T47D (cell line): ENCODE results near the gene OTOP3.
A peak's percentile ranks its signal among the peaks of the same experiment; 100 is the strongest.
"Not testable (repeated sequence)": the region's sequence is repeated elsewhere in the genome, so short reads cannot be mapped to it uniquely, and the experiment has no call there.

Experiments
- DNase-seq, 2 experiments: peaks; one replicate each; pipeline versions ENCODE4 v3.0.0 to v3.0.0-alpha.2; 2011 to 2012; ENCODE audit warnings: low read depth in 1 of 2, low spot score in 1 of 2
- JUND ChIP-seq: IDR thresholded peaks from 2 replicates; pipeline ENCODE4 v1.6.1; 2012; ENCODE audit warnings: low read depth
- in situ Hi-C: cut with HindIII; loops from 2 replicates; pipeline ENCODE4 v1.10.0; 2016; ENCODE audit warnings: low sequenced_read_pairs, low pct_unique_long_range_greater_than_20kb

OTOP3 gene

GRCh38 chr17:74977802-74978201 is 42.1 kb downstream of the OTOP3 start:
- no peak for DNase-seq
- TF ChIP-seq JUND: no peak
- in situ Hi-C loops: no loop called here

DNA sequence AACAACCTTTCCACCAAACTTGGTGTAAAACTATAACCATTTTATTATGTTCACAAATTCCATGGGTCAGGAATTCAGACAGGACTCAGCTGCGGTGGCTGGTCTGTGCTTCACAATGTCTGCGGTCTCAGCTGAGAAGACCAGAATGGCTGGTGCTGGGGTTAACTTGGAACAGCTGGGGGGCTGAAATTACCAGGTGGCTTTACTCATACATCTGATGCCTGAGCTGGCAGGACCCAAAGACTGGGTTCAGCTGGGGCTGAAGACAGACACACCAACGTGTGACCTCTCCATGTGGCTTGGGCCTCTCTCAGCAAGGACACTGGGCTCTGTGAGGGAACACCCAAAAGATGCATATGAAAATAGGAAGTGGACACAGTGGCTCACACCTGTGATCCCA is 42.5 kb downstream of the OTOP3 start:
- TF ChIP-seq JUND: no peak
- no peak for DNase-seq
- in situ Hi-C loops: no loop called here

- no peak for TF ChIP-seq JUND
- in situ Hi-C loops: no loop called here
- no peak for DNase-seq
Measured at GRCh38 chr17:74979408-74980146, 43.9 kb downstream of the OTOP3 start.

DNA sequence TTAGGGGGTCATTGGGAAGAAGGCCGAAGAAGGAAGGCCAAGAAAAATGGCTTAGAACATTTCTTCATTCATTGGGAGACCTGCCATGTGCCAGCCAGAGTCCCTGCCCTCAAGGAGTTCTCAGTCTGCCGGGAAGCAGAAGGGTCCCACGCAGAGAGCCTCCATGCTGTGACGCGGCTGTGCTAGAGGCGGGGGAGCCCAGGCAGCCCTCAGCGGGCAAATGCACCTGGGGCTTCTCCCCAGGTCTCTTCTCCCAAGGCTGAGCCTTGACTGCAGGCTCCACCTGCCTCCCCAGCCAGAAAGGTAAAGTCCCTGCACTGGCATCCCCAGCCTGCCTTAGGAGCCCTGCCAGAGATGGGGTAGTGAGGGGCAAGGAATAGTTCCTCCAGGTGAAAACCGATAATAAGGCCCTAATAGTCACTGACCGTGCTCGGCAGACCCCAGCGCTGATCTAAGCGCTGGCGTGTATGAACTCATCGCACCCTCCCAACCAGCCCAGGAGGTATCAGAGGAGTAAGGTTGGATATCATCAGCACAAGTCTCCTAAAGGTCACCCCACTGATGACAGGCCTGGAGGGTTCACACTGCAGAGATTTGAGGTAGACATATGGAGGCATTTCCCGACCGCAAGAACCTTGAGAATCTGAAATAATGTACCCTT is 45.8 kb downstream of the OTOP3 start:
- no peak for TF ChIP-seq JUND
- in situ Hi-C loops: no loop called here
- no peak for DNase-seq

DNA sequence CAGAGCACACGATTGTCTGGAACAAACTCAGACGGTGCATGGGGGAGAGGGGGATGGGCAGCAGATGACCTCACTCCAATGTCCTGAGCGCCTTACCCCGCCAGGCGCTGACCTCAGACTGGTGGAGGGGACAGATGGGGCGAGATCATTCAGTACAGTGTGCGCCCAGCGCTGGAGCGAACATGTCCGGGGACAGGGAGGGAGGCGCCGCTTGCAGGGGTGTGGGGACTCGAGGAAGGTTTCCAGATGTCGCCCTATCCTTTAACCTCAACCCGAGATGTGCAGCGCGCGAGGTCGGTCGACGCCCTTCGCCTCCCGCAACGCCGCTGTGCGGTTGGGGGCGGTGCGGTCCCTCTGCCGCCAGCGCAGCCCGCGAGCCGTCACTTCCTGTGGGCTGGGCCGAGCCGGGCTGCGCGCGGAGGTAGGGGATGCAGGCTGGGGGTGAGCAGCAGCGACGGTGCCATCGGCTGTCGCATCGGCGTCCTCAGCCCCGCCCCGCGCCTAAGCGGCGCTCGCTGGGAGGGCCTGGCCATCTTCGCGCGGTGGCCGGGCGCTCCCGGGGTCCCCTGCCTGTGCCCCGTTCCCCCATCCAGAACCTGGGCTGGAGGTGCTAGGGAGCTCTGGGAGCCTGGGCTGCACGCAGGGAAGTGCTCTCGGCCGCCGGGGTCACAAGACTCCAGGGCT is 46.4 kb downstream of the OTOP3 start:
- TF ChIP-seq JUND: no peak
- in situ Hi-C loops: no loop called here
- DNase-seq: peak; percentile 87 to 89

DNA sequence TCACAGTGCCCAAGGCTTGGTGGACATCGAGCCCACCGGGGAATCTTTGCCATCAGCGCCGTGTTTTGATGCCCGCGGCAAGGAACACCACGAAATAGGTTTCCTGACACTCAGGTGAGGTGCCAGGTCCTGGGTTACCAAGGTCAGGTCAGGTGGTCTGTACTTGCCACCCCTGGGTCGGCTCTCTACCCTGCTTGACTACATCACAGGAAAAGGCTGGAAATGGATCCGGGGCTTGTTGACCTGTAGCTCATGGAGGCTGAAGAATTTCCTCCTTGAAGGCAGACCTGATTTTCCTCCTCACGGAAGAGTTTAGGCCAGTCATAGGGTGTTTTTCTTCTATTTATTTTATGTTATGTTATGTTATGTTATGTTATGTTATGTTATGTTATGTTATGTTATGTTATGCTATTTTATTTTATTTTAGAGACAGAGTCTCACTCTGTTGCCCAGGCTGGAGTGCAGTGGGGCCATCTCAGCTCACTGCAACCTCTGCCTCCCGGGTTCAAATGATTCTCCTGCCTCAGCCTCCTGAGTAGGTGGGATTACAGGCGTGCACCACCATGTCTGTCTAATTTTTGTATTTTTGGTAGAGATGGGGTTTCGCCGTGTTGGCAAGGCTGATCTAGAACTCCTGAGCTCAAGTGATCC is 47.1 kb downstream of the OTOP3 start:
- DNase-seq, in situ Hi-C loops: not testable (repeated sequence)

DNA sequence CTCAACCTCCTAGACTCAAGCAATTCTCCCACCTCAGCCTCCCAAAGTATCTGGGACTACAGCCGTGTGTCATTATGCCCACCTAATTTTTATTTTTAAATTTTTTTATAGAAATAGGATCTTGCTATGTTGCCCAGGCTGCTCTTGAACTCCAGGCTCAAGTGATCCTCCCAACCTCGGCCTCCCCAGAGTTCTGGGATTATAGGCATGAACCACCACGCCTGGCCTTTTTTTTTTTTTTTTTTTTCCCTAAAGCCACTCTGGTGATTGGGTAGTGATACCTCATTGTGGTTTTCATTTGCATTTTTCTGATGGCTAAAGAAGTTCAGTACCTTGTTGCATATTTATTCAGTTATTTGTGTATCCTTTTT is 50.5 kb downstream of the OTOP3 start:
- in situ Hi-C loops: no loop called here
- DNase-seq: no peak
- no peak for TF ChIP-seq JUND

GRCh38 chr17:74987418-74987908 is 51.8 kb downstream of the OTOP3 start, which contains the start of gene CDR2L:
Gene CDR2L (plus strand): TSS chr17:74987632. CDS start chr17:74988044, 412 bp downstream.
- peak; percentile 92 to 96 for DNase-seq
- in situ Hi-C loops: no loop called here
- TF ChIP-seq JUND: no peak

DNA sequence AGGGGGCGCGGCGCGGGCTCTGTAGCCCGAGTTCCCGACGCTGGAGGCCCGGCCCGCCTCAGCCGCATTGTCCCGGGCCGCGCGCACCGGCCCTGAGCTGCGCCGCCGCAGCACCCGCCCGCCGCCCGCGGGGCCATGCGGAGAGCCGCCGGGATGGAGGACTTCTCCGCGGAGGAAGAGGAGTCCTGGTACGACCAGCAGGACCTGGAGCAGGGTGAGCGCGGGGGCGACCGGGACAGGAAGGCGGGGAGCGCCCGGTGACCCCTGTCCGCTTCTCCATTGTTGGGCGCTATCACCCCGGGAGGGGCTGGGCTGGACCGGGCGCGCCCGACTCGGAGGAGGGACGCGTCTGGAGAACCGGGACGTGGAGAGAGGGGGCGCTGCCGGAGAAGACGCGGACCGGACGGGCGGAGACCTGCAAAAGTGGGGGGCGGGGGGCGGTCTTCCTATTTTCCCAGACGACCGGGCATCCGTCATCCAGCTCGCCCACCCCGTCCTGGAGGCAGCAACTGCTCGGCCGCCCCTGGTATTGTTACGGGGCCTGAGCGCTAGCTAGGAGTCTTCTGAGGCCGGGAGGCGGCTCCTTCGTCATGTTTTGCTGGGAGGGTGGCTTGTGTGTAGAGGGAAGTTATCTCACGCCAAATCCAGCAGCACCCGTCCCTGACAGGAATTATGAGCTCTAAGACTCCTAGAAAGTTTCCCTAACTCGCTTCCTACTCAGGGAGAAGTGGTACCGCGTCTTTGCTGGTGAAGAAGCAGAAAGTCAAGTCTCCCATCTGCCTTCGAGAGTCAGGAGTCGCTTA is 52.4 kb downstream of the OTOP3 start:
- in situ Hi-C loops: no loop called here
- peak in 1 of 2 experiments; percentile 76 for DNase-seq
- TF ChIP-seq JUND: no peak

DNA sequence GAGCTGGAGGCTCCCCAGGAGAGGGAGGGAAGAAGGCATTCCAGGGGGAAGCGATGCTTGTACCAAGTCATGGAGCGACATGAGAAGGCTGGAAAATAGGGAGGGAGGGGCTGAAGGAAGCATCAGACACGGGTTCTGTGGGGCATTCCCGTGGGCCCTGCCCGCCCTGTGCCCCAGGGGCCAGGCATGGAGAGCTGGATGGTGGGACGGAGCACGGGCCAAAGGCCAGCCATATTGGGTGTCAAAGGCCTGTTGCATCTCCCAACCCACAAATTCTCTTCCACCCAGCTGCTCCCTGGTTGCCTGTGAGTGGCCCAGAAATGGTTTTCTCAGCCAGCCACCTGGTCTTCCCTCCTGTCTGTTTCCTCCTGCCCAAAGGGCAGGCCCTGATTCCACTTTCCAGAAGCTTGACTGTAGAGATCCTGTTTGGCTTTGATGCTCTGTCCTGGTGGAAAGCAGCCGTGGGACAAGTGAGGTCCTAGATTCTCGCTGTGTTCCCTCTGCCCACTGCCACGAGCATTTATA is 54.9 kb downstream of the OTOP3 start:
- in situ Hi-C loops: no loop called here
- no peak for DNase-seq
- no peak for TF ChIP-seq JUND

- no peak for TF ChIP-seq JUND
- peak in 1 of 2 experiments; percentile 37 for DNase-seq
- in situ Hi-C loops: no loop called here
Measured at GRCh38 chr17:74992223-74992622, 56.5 kb downstream of the OTOP3 start.

GRCh38 chr17:74994440-74994839 is 58.7 kb downstream of the OTOP3 start:
- in situ Hi-C loops: no loop called here
- TF ChIP-seq JUND: no peak
- no peak for DNase-seq
